Measurements from ENCODE around the gene RAB22A.

Gene RAB22A

DNA sequence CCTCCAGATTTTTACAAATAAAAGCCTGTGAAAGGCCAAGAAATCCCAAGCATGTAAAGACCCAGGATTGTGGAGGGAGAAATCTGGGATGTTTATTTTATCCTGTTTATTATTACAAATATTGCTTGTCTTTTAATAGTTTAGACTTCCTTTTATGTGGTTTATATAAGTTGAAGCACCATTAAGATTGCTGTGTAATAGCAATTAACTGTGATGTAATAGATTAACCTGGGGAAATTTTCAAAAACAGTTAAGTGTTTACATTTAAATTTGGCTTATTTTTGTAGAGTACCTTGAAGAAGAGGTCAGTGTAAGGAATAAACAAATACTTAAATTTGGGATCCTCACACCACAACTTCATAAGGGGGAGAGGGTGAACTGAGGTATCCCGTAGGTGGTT, 106.5 kb downstream of the RAB22A start:
- DNase-seq (ENCODE audit: low spot score) = no peak

GRCh38 chr20:58416835-58417234, 107.3 kb downstream of the RAB22A start:
- no peak for DNase-seq (ENCODE audit: low spot score)
